Body of pancreas (tissue), 4 donors: ENCODE measurements around the gene RABEP1.

Source experiments
- CTCF ChIP-seq, 7 experiments: fragments of 450-650 bp in 4 of 7; fragments of 200-600 bp in 3 of 7; sonication (generic) in 3 of 7; IDR thresholded peaks; one replicate each; pipeline ENCODE4 v1.5.1; 2016 to 2019; ENCODE audit warnings: antibody characterized with exemption in 7 of 7
- POLR2A ChIP-seq, 3 donors: fragments of 450-650 bp; IDR thresholded peaks; one replicate each; pipeline ENCODE4 v1.6.1; 2016; ENCODE audit warnings: antibody characterized with exemption in 3 of 3, mild to moderate bottlenecking in 2 of 3

- no peak for TF ChIP-seq CTCF (IDR thresholded peaks at IDR 0.05)
- no peak for TF ChIP-seq POLR2A (IDR thresholded peaks at IDR 0.05)
These were observed 18.6 kb upstream of the RABEP1 start for GRCh38 chr17:5263441-5263840.
